Omental fat pad (tissue), 4 donors: Measurements from ENCODE around the gene HOXB3. TPM values are rescaled to one million over a fixed set of nuclear protein-coding genes. Genes with fewer than 3 reads are reported as not detected.

ENCODE experiments used
- ATAC-seq: fragments of 150-250 bp; one replicate; pipeline ENCODE4 v1.9.1; 2016; ENCODE audit warnings: mild to moderate bottlenecking, moderate library complexity; ENCODE audit not compliant: low FRiP score
- DNase-seq: peaks from one replicate; pipeline ENCODE4 v3.0.0-alpha.2; 2019; ENCODE audit warnings: low spot score
- CTCF ChIP-seq, 3 donors: fragments of 450-650 bp; IDR thresholded peaks; one replicate each; pipeline ENCODE4 v1.5.1; 2016 to 2017; ENCODE audit warnings: antibody characterized with exemption in 3 of 3, mild to moderate bottlenecking in 3 of 3, moderate library complexity in 2 of 3
- total RNA-seq, 4 donors: library from RNA; depleted of rRNA; stranded (reverse); fragments of >200 nt; gene quantifications; one replicate each; pipeline ENCODE4 v1.1.0, GENCODE V29; 2016

The HOXB3 gene
- total RNA-seq, 4 donors from 2014 or later, result 4.8 to 30.3 (median 10.6) TPM

GRCh38 chr17:48632579-48633265 lies 42.7 kb upstream of the HOXB3 start:
- no peak for TF ChIP-seq CTCF (IDR thresholded peaks at IDR 0.05)

GRCh38 chr17:48631693-48632578 lies 41.9 kb upstream of the HOXB3 start:
- no peak for DNase-seq
- no peak for TF ChIP-seq CTCF (IDR thresholded peaks at IDR 0.05)
- ATAC-seq, result no peak

More at GRCh38 chr17:48632579-48633265, 42.7 kb upstream of the HOXB3 start:
- ATAC-seq (no peak), DNase-seq (no peak)

- no peak for ATAC-seq
- no peak for TF ChIP-seq CTCF (IDR thresholded peaks at IDR 0.05)
- no peak for DNase-seq
Observed at GRCh38 chr17:48630925-48631692, 41.1 kb upstream of the HOXB3 start.

- TF ChIP-seq CTCF (IDR thresholded peaks at IDR 0.05), result no peak
- no peak for DNase-seq
- no peak for ATAC-seq
Observed at GRCh38 chr17:48630009-48630924, 40.2 kb upstream of the HOXB3 start.

GRCh38 chr17:48629411-48629759 lies 39.3 kb upstream of the HOXB3 start:
- no peak for TF ChIP-seq CTCF (IDR thresholded peaks at IDR 0.05)
- no peak for DNase-seq
- ATAC-seq, result no peak
